Right lung (tissue), 10 donors: ENCODE results near the gene SFTPA1. TPM values are rescaled to one million over a fixed set of nuclear protein-coding genes. Genes with fewer than 3 reads are reported as not detected.
A peak's percentile ranks its signal among the peaks of the same experiment; 100 is the strongest.
"Not testable (repeated sequence)": the region's sequence is repeated elsewhere in the genome, so short reads cannot be mapped to it uniquely, and the experiment has no call there.

Source experiments
- DNase-seq, 2 donors: peaks; one replicate each; pipeline ENCODE4 v3.0.0-alpha.2; 2013
- long read RNA-seq, 8 donors: transcript quantifications; one replicate each; lab custom pipeline, GENCODE V29; 2026
- polyA plus RNA-seq, 5 donors: library from polyadenylated mRNA; unstranded; fragments of 120-200 nt; gene quantifications; one replicate each; pipeline versions ENCODE4 v1.2.1 to v1.2.3, GENCODE V29; 2013; ENCODE audit warnings: inconsistent platforms in 1 of 5, low replicate concordance in 1 of 5; ENCODE audit not compliant: insufficient read length in 5 of 5, insufficient read depth in 1 of 5

SFTPA1 gene
- polyA plus RNA-seq = 100 to 1,000 TPM in 2 of 5 donors, 10 to 100 TPM in 3; 18.1 to 143 (median 81.8) TPM
- long read RNA-seq, donor 1, transcript SFTPA1-203 (5 exons, 2,141 nt) = major isoform, 48 of 55 reads
- long read RNA-seq, donor 1, partial matches to known transcripts = 5 of 55 reads
- long read RNA-seq, donor 1, other reads (novel, unspliced or antisense) = 0 of 55 reads
- long read RNA-seq, donor 2, transcript SFTPA1-203 (5 exons, 2,141 nt) = major isoform, 20 of 20 reads
- long read RNA-seq, donor 2, partial matches to known transcripts = 0 of 20 reads
- long read RNA-seq, donor 2, other reads (novel, unspliced or antisense) = 0 of 20 reads
- long read RNA-seq, donor 3, transcript SFTPA1-203 (5 exons, 2,141 nt) = major isoform, 13 of 30 reads
- long read RNA-seq, donor 3, partial matches to known transcripts = 17 of 30 reads
- long read RNA-seq, donor 3, other reads (novel, unspliced or antisense) = 0 of 30 reads
- long read RNA-seq, donor 4, transcript SFTPA1-203 (5 exons, 2,141 nt) = major isoform, 23 of 33 reads
- long read RNA-seq, donor 4, partial matches to known transcripts = 7 of 33 reads
- long read RNA-seq, donor 4, other reads (novel, unspliced or antisense) = 0 of 33 reads
- long read RNA-seq, donor 5, partial matches to known transcripts = 0 of 5 reads
- long read RNA-seq, donor 5, other reads (novel, unspliced or antisense) = 0 of 5 reads
- long read RNA-seq, donor 6, transcript SFTPA1-203 (5 exons, 2,141 nt) = major isoform, 26 of 38 reads
- long read RNA-seq, donor 6, partial matches to known transcripts = 11 of 38 reads
- long read RNA-seq, donor 6, other reads (novel, unspliced or antisense) = 0 of 38 reads
- long read RNA-seq, donor 7, transcript SFTPA1-203 (5 exons, 2,141 nt) = major isoform, 50 of 51 reads
- long read RNA-seq, donor 7, partial matches to known transcripts = 0 of 51 reads
- long read RNA-seq, donor 7, other reads (novel, unspliced or antisense) = 0 of 51 reads
- long read RNA-seq, donor 8, partial matches to known transcripts = 0 of 4 reads
- long read RNA-seq, donor 8, other reads (novel, unspliced or antisense) = 0 of 4 reads

DNA sequence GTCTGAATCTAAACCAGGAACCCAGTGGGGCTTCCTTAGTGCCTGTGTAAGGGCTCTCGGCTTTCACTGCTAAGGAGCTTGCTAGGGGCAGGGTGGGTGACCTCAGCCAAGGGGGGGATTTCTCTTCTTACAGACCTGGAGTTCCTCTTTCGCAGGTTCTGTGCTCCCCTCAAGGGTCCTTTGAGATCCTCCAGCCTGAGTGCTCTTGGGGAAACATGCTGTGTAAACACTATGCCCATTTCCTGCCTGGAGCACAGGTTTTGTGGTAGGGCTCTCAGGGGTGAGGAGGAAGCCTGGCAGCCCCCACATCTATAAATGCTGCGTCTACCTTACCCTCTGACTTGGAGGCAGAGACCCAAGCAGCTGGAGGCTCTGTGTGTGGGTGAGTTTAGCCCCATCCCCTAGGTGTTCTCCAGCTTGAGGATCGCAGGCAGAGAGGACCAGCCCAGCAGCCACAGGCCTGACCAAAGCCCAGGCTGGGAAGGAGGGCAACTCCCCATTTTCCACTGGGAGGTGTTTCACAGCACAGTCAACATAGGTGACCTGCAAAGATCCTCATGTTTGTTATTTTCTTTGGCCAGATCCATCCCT lies at the start of gene SFTPA1:
Gene SFTPA1, plus strand, starts transcription at position 339 of the 591 bp plus-strand sequence. CDS start 887 bp downstream, outside the sequence.
- DNase-seq = peak in 1 of 2 donors; percentile 48

DNA sequence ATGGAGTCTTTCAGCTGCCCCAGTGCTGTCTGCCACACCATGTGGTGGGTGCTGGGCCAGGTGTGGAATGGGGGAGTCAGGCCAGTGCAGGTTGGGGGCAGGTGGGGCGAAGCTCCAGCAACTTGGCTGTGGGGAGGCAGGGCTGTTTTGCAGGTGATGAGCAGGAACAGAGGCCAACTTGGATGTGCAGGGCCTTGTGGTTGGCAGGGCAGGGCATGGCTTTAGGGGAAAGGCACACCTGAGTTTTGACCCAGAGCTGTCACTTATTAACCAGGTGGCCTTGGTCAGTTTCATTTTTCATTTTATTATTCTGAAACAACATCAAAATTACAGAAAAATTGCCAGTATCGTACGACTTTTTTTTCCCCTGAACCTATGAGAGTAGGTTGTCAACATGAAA lies 49.5 kb upstream of the SFTPA1 start:
- no peak for DNase-seq

DNA sequence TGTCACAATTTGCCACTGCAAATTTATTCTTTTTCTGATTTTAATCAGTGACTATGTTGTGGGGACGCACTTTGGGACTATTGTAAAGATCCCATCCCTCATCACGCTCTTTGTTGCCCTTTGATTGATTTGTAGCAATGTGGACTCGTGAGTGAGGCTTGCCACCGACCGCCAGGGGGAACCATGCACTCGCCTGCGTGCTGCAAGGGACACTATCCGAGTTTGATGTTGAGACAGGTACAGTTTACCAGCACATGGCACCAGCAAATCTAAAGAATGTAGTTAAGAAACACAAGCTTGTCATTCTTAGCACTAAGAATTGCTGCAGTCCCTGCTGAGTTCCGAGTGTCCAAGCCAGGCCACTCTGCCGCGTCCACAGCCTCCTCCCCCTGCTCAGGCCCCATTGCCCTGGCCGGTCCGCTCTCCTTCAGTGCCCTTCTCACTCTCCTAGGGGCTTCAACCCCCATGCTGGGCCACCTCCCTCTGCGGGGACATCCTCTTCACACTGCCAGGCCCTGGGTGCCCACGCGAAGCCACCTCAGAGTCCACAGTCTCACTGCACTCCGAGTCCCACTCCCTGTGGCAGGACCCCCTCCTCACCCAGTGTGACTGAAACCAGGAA lies 48.5 kb upstream of the SFTPA1 start:
- DNase-seq = peak; percentile 37 to 50

DNA sequence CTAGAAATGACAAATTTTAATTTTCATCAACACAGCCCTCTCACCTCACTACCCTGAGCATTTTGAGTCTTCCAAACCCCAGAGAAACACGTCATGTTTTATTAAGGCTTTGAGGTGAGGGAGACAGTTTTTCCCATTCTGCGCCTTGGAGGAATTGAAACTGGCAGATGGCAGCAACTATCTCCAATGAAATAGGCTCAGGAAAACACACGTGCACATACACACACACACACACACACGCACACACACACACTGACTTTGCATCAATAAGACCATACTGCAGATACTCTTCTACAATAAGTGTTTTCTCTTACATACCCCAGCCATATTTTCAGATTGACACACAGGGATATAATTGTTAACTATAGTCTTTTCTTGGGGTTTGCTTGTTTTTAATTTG lies 47.3 kb upstream of the SFTPA1 start:
- no peak for DNase-seq

DNA sequence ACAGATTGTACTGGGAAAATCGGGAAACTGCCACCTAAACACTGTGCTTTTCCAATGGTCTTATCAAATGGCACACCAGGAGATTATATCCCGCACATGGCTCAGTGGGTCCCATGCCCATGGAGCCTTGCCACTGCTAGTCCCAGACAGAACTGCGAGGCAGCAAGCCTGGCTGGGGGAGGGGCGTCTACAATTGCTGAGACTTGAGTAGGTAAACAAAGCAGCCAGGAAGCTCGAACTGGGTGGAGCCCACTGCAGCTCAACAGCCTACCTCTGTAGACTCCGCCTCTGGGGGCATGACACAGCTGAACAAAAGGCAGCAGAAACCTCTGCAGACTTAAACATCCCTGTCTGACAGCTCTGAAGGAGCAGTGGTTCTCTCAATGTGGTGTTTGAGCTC lies 40.1 kb upstream of the SFTPA1 start:
- not testable (repeated sequence) for DNase-seq

DNA sequence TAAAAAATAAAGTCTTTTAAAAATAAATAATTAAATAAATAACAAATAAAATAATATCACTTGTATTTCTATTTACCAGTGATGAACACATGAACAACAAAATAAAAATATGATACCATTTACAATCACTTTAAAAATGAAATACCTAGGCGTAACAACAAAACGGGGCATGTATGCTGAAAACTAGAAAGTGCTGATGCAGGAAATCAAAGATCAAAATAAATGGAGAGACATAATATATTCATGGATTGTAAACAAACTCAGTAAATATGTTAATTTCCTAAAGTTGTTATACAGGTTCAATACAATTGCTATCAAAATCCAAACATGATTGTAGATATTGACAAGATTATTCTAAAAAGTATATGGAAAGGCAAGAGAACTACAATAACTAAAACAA lies 31.4 kb upstream of the SFTPA1 start:
- no peak for DNase-seq

DNA sequence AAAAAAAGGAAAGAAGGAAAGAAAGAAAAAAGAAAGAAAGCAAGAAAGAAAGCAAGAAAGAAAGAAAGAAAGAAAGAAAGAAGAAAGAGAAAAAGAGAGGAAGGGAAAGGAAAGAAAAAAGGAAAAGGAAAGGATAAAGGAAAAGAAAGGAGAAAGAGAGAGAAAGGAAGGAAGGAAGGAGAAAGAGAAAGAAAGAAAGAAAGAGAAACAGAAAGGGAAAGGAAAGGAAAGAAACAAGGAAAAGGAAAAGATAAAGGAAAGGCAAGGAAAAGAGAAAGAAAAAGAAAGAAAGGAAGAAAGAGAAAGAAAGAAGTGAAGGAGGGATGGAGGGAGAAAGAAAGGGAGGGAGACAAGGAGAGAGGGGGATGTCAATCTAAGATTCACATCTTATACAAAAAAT lies 29.7 kb upstream of the SFTPA1 start:
- DNase-seq = no peak

DNA sequence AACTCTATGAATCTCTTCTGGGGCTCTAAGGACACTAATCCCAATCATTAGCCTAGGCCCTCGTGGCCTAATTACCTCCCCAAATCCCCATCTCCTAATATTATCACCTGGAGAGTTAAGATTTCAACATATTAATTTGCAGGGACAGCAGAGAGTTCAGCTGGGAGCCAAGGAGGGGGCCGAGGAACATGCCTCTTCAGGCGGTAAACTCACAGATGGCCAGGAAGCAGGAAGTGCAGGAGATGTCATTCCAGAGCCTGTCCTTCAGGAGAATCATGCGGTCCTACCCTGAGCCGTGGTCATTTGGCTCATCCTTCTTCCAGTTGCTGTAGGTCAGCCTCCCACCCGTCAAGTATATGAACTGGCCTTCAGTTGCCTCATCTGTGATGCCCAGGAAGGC lies 28.6 kb upstream of the SFTPA1 start:
- no peak for DNase-seq

DNA sequence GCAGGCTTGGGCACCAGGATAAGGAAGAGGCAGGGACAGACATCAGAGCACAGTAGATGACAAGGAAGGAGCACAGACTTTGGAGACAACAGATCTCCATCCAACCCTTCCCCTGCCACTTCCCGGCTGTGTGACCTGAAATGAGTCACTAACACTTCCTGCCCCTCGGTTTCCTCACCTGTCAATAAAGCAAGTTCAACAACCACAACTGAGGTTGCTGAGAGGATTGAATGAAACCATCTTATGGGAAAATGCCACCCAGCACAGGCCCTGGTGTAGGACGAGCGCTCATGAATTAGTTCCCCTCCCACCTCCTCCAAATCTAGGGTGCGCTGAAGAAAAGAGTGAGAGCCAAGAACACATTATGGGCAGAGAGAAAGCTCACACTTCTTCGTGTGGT lies 27.8 kb upstream of the SFTPA1 start:
- DNase-seq = not testable (repeated sequence)

DNA sequence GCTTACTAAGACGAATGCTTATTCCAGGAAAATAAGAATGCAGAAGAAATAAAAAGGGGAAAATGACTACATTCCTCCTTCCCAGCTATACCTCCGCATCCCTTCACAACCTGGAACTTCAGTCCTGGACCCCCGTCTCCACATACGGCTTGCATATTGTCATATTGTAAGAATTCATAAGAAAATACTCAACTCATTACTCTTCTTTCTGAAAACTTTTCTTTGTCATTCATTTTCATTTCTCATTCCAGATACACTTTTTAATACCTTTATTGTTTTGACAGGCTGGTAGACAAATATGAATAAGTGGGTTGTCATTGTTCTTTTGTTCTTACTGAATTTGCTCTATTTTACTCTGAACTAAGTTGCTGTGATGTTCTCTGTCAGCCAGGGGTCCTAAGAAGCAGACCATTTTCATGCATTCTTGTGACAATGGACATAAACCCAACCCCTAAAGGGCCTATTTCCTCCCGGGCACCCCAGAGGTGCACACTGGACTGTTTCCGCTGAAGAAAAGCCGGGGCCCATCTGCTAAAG lies 27.2 kb upstream of the SFTPA1 start:
- no peak for DNase-seq

DNA sequence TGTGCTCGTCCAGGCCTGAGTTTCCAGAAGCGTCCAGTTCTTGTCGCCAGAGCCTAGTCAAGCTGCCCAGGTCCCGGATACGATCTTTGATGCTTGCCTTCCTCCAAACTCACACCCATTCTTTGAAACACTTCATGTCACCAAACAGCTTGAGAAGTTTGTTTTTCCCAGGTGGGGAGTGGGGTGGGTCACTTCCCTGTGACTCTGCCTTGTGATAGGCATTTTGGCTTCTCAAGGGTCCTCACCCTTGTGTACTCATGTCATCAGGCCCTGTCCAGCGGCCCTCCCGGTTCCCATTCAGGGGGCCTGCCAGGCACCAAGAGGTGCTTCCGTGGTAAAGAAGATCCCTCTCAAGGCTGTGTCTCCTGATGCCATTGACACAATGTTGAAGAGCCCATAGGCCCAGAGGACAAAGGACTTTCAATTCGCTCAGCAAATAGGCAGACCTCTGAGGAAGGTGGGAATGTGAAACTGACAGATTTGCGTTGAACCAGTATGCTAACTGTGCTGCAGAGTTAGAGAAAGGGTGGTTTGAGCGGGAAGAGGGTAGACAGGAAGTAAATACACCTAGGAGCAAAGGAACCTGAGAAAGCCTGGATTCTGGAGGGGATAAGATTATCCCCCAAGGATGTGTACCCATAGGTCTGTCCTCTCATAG lies 24.7 kb upstream of the SFTPA1 start:
- no peak for DNase-seq

DNA sequence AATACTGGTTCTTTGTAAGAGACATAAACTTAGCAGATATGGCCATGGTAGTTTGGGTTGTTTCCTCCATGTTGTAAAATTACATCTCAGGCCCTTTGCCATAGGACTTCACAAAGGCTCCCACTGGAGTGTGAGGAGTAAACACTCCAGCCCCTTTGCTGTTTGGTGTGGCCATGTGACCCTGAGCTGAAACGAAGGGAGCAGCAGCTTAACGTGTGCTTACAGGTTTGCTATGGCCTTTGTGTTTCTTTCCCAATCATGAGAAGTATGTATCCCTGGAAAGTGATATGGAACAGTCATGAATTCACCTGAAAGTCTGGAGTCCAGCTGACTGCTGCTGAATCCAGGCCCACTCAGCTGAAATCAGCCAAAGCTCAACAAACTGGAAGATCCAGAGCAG lies 23.8 kb upstream of the SFTPA1 start:
- no peak for DNase-seq

DNA sequence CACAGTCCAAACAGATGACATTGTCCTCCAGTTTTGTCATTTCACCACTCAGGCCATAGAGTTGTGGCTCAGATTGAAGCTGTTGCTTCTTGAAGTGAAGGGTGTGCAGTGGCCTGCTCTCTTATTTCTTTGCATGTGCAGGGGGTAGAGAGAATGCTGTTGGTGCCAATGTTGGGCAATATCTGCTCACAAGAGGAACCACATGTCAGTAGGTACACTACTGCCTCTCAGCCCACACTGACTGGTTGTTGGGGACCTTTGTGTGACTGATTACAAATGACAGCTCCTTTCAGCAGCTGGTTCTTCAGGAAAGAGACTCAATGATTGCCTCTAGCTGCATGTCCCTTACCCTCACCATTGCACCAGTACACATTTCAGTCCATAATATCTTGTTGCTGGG lies 21.9 kb upstream of the SFTPA1 start:
- DNase-seq = no peak

DNA sequence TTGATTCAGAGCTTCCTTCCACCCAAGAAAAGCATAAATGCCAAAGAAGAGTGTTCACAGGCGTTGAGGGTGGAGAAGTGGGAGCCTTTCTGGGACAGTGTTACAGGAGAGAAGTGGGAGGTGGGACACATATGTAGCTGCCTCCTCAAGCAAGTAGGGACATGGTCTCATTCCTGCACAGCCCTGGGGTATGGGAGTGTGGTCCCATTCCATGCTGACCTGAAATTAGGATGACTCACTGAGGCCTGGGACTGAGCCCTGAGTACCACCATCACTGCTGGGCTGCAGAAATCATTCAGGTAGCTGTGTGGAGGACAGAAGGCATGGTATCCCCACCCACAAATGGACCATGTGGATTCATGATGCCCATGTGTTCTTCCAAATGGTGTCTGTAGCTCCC lies 17.4 kb upstream of the SFTPA1 start:
- DNase-seq = no peak

DNA sequence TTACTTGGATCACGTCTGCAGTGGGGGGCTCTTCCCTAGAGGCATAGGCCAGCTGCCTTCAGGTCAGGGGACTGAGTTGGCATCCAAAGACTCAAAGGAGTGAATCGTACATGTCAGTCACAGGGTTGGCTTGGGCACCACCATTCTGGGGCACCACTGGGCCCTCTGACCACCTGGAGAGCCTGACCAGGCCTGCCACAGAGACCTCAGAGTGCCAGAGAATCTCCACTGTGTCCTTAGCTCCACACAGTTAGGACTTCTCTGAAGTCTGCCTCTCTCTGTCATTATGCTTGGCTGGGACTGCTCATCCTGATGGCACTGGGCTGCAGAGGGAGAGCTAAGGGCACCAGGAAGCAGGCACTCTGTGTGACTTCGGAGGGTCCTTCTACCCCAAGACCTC lies 16.2 kb upstream of the SFTPA1 start:
- not testable (repeated sequence) for DNase-seq

DNA sequence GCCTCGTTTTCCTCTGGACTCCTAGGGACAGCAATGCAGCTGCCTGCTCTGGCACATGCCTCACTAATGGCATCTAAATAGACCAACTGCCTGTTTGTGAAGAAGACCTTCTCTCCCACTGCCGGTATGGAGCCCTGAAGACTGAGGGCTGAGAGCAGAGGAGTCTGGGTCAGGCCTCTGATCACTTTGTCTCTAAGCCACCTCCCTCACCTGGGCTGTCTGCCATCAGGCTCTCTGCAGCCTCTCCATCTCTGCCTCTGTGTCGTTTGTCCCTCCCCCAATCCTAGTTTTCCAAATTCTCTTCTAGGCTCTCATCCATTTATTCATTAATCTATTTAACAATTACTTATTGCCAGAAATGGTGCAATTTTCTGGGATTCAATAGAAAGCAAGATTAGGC lies 15.2 kb upstream of the SFTPA1 start:
- DNase-seq = no peak

DNA sequence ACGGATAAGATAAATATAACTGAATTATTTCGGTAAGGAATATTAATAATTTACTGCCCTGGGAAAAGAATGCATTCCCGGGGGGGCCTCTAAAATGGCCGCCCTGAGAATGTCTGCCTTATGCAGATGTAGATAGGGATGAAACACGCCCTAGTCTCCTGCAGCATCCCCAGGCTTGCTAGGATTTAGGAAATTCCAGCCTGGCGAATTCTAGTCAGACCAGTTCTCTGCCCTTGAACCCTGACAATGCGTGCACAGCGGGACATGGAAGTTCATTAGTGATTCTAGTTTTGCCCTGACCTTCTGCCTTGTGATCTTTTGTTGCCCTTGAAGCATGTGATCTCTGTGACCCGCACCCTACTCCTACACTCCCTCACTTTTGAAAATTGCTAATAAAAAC lies 11.1 kb upstream of the SFTPA1 start:
- not testable (repeated sequence) for DNase-seq

DNA sequence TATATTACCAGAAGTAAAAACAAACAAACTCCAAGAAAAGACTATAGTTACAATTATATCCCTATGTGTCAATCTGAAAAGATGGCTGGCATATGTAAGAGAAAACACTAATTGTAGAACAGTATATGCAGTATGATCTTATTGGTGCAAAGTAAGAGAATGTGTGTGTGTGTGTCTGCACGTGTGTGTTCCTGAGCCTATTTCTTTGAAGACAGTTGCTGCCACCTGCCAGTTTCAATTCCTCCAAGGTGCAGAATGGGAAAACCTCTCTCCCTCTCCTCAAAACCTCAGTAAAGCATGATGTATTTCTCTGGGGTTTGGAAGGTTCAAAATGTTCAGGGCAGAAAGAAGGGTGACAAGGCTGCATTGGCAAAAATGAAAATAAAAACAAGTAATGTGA lies 8.8 kb upstream of the SFTPA1 start:
- DNase-seq = no peak

DNA sequence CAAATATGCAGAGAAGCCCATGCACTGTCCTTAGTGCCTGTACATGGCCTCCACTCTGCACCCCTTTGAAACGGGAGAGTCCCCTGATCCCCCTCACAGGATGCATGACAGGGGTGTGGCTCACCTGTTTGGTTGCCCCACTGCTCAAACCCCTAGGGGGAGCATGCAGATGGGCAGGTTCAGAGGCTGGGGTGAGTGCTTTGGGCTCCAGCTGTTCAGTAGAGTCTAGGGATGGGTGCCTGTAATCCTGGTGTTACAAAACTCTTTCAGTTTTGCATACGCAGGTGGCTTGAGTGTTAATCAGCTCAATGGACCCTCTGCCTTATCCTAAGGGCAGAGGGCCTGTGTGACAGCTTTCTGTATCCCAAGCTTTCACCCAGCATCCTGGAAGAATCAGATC lies 7.8 kb upstream of the SFTPA1 start:
- DNase-seq = no peak

DNA sequence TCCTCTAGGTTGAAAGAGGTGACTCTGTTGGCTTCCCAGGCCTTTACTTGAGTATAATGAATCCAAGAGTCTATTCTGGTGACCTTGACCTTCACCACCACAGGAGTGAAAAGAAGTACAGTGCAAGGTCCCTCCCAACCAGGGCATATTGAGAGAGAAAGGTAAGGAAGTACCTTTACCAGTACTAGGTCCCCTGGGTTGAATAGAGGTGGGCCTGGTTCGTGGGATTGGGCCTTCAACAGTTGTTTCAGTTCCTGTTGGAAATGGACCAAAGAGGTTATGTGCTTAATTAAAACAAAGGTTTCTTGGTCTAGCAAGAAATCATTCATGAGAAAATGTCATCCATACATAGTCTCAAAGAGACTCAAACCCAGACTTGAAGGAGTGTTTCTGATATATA lies 6.4 kb upstream of the SFTPA1 start:
- DNase-seq = no peak

DNA sequence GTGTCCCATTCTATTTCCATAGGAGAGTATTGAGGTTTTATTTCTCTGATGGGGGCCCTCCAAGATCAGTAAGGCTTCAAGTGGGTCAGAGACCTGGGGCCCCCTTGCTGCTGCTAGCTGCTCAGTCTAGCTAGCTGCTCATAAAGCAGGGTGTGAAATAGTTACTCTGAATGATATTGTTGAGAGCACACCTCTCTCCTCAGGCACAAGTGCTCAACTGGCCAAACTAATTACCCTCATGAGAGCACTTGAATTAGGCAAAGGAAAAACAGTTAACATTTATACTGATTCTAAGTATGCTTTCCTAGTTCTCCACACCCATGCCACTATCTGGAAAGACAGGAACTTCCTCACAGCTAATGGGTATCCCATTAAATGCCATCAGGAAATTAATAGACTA lies 5.4 kb upstream of the SFTPA1 start:
- DNase-seq = no peak
